HPDE6-E6E7 (cell line): ENCODE results near the gene FBXL17.
"Not testable (repeated sequence)": the region's sequence is repeated elsewhere in the genome, so short reads cannot be mapped to it uniquely, and the experiment has no call there.

Experiments
- DNase-seq: peaks from one replicate; pipeline ENCODE4 v3.0.0; 2011; ENCODE audit warnings: missing footprints; ENCODE audit errors: extremely low spot score

Gene FBXL17

DNA sequence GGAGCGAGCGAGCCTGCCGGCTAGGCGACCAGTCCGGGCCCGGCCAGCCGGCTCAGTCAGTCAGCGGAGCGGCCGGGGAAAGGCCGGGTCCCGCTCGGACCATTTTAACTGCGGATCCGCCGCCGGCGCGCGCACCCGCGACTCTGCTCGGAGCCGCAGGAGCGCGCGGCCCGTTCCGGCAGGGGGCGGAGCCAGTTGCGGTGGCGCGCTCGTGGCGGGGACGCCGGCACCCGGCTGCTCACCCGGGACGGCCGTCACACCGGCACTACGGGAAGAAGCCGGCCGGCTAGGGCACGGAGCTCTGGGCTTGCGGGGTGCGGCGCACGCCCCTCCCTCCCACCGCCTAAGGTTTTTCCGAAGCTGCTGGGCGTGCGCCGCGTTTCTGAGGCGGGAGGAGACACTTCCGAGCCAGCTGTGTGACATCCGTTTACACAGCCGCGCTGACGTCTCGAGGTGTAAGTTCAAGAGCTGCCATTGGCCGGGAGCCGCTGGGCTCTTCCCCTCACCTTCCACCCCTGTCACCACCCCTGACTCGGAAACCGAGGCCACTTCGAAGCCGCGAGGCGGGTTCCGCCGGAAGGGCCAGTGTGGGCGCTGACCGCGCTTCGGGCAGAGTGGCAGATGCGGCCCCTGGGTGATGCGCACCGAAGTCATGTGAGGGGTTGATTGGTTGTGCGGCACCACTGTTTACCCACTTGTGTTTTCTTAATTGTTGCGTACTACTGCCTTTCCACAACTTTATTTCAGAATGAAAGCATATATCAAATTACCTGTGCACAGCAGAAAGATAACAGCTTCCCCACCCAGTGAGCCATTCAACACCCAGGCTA, at the start of gene FBXL17:
Gene FBXL17 (minus strand): TSS at position 145 of the 830 bp plus-strand sequence.
- peak; percentile 76 for DNase-seq

DNA sequence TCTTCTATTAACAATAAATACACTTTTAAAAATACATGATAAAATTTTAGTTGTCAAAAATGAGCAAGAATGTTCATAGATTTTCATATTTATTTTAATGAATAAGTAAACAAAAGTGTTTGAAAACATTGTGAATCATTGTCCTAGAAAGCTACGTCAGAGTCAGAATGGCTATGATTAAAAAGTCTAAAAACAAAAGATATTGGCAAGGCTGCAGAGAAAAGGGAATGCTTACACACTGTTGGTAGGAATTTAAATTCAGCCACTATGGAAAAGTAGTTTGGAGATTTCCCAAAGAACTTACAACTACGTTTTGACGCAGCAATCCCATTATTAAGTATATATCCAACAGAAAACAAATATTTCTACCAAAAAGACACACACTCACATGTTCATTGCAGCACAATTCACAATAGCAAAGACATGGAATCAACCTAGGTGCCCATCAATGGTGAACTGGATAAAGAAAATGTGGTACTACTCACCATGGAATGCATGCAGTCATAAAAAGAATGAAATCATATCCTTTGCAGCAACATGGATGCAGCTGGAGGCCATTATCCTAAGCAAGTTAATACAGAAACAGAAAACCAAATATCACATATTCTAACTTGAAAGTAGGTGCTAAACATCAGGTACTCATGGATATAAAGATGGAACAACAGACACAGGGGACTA, 49.2 kb upstream of the FBXL17 start:
- no peak for DNase-seq

DNA sequence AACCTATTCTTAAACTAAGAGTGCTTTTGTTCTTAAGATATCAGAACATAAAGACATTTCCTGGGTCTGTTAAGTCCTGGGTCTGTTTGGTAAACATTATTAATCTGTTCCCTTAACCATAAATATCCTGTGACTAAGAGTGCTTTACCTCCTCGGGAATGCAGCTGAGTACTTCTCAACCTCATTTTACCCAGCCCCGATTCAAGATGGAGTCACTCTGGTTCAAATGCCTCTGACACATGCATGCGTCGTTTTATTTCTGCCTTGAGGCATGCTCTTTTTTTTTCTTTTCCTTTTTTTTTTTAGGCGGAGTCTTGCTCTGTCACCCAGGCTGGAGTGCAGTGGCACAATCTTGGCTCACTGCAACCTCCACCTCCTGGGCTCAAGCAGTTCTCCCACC, 39.8 kb upstream of the FBXL17 start:
- no peak for DNase-seq

DNA sequence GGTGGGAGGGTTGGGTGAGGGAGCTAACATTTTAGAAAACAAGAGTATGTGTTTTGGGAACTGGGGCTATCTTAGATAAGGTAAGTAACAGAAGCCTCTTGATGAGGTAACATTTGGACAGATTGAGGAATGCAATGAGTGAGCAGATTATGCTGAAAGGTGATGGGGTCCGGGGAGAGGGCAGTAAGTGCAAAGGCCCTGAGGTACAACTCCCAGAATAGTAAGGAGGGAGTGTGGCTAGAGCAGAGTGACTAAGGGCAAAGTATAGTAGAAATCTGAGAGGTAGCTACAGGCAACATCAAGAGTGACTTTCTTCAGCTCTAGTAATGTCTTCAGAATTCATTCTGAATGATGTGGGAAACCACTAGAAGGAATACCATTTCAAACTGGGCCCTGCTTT, 38.9 kb upstream of the FBXL17 start:
- DNase-seq = no peak

DNA sequence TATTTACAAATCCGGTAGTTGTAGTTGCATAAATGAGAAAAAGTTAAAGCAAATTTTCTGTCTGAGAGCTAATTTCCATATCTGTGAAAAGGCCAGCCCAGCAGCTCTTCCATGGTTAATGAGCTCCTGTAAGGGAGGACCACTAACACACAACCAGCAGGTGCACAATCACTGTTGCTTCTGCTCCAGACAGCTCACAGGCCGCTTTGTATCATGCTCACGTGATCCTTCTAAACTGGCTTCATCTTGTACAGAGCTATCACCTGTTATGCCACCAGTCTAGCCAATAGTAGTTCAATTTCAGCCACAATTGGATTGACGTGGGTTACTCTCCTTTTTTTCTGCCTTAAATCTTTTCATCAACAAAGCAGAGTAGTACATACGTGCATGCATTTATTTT, 38.3 kb upstream of the FBXL17 start:
- DNase-seq = no peak

DNA sequence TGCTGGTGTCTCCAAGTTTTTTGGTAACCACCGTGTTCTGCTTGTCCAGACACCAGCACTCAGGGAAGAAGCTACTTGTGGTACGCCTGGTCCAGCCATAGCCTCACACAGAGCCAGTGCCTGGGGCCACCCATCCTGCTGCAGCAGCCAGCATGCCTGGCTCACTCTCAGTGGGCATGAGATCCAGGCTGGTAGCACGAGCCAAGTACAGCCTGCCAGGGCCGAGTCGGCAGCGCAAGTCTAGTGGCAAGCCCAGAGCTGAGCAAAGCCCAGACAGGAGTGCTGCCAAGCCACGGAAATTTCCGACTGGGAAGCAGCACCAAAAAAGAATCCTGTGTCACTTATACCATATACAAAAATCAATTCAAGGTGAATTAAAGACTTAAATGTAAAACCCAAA, 36.3 kb upstream of the FBXL17 start:
- no peak for DNase-seq

DNA sequence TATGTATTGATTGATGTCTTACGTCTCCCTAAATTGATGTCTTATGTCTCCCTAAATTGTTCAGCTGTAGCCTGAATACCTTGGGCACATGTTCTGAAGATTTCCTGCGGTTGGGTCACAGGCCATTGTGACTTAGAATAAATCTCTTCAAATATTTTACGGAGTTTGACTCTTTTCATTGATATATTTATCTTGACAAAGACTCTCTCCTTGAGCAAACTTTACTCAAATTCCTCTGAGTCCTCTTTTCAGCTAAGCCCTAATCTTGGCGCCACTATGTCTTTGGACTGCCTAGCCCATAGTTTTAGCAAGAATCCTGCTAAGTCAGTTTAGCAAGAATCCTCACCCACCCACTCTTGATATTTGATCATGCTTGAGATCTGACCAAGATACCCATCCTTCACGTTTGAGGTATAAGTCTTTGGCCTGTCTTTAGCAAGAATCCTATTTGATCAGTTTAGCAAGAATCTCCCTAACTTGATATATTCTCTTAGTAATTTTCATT, 35.3 kb upstream of the FBXL17 start:
- DNase-seq = no peak

DNA sequence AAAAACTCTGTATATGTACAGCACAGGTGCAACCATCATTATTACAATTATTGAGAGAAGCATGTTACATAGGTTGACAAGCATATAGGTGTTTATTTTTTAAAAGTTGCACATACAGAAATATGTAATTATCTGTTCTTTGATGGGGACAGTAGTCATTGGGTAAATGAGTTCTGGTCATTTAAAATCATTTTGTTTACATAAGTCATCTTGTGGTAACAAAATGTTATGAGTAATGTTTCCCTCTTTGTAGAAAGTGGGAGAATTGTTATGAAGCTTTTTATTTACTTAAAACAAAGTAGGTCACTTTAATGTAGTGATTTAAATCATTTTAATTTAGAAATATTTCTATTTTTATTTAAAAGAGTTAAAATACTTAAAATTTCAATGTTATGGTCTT, 33.8 kb upstream of the FBXL17 start:
- DNase-seq = no peak

DNA sequence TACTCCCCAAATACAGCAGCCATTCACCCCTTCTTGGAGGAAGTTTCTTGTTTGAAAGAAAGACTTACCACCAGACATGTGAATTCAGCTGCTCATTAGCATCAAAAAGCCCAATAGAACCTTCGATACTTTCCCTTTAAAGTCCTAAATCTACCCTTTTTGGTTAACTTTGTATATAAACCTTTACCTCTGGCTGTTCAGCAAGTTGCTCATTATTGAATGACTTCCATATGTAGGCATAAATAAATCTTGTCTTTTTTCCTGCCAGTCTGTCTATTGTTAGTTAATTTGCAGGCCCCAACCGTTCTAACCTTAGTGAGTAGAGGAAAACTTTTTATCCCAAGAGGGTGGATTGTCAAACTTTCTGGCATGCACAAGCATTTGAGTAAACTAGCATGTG, 27.9 kb upstream of the FBXL17 start:
- no peak for DNase-seq

DNA sequence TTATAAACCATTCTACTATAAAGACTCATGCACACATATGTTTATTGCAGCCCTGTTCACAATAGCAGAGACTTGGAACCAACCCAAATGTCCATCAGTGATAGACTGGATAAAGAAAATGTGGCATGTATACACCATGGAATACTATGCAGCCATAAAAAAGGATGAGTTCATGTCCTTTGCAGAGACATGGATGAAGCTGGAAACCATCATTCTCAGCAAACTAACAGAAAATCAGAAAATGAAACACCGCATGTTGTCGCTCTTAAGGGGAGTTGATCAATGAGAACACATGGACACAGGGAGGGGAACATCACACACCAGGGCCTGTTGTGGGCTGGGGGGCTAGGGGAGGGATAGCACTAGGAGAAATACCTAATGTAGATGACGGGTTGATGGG, 23.3 kb upstream of the FBXL17 start:
- not testable (repeated sequence) for DNase-seq

DNA sequence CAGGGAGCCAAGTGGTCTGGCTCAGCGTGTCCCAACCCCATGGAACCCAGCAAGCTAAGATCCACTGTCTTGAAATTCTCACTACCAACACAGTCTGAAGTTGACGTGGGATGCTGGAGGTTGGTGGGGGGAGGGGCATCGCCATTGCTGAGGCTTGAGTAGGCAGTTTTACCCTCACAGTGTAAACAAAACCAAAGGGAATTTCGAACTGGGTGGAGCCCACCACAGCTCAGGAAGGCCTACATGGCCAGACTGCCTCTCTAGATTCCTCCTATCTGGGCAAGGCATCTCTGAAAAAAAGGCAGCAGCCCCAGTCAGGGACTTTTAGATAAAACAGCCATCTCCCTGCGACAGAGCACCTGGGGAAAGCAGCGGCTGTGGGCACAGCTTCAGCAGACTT, 17.1 kb upstream of the FBXL17 start:
- no peak for DNase-seq

DNA sequence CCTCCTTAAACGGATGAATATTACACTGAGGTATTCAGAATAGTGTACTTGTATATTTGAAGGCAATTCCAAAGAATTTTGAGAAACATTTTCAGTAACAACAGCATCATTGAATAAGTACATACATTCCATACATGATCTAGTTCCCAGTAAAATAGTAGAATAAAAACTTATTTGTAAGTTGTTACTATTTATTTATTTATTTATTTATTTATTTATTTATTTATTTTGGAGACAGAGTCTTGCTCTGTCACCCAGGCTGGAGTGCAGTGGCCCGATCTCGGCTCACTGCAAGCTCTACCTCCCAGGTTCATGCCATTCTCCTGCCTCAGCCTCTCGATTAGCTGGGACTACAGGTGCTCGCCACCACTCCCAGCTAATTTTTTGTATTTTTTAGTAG, 14.9 kb upstream of the FBXL17 start:
- DNase-seq = not testable (repeated sequence)

DNA sequence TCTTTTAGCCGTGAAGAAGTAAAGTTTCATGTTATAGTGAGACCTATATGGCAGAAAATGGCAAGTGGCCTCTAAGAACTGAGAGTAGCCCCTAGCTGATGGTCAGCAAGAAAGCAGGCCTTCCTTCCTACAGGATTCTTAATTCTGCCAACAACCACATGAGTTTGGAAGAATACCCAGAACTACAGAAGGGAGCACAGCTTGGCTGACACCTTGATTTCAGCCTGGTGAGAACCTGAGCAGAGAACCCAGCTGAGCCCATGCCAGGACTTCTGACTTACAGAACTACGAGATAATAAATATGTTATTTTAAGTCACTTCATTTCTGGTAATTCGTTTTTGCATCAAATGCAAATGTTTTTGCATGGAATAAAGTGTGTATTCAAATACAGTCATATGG, 5.9 kb upstream of the FBXL17 start:
- no peak for DNase-seq

DNA sequence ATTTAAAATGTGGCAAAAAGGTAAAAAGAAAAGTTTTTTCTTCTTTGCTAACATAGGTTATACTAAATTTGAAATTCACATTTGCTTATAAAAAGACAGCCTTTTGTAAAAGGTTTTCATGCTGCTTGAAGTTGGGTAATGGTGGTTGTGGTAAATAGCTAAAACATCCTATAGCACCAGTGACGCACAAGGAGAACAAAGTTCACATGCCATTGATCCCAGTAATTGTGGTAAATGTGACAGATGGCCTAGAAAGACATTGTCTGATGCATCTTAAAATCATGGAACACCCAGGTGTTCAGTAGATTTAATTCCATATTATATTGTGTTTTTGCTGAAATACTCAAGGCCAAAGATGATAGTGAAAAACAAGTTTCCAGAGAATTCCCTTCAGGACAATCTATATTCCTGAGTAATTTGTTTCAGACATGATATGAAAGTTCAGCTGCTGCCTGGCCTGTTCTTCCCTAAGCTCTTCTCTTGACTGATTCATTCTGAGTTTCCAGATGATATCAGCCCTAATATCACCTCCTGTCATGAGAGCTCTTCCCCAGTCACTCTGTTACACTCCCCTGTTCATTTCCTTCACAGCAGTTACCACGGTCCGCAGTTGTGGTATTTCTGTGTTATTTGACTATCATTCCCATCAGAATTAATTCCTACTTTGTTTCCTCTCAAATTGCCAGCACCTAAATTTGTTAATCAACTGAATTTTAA, 4.6 kb upstream of the FBXL17 start:
- no peak for DNase-seq

DNA sequence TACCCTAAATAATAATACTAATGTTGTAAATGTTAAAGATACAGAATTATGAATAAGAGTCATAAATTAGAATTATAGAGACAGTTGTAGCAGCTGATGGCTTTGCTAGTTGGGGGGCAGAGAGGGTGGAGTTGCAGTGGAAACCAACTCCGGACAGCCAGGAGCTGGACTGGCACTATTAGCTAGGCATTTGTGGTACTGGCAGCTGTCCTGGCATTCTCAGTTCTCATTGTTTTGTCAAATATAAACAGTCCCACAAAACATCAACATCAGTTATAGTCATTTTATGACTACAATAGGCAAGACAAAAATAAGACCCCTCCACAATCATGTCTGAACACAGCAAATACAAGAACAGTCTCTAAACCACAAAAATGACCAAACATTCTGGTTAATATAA, 2.8 kb upstream of the FBXL17 start:
- no peak for DNase-seq

DNA sequence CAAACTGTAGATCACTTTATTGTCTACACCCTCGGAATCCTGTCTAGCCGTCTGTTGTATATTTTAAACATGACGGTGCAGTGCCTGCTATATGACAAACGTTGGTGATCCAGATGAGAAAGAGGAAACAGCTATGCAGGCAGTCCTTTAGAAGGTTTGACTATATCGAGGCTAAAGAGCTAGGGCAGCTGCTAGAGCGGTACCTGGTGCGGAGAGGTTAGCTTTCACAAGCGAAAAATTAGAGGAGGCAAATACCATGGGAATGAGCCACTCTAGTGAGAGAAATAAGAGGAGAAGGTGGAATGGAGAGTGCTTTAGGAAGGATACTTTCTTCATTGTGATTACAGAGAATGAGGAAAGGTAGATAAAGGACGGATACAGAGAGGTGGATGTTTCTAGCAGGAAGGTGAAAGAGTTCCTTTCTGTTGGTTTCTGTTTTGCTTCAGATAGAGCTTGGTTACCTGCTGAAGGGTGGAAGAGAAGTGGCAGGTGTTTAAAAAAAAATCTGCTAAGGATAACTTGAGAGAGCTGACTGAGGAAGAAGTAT, 959 bp upstream of the FBXL17 start:
- DNase-seq = no peak

DNA sequence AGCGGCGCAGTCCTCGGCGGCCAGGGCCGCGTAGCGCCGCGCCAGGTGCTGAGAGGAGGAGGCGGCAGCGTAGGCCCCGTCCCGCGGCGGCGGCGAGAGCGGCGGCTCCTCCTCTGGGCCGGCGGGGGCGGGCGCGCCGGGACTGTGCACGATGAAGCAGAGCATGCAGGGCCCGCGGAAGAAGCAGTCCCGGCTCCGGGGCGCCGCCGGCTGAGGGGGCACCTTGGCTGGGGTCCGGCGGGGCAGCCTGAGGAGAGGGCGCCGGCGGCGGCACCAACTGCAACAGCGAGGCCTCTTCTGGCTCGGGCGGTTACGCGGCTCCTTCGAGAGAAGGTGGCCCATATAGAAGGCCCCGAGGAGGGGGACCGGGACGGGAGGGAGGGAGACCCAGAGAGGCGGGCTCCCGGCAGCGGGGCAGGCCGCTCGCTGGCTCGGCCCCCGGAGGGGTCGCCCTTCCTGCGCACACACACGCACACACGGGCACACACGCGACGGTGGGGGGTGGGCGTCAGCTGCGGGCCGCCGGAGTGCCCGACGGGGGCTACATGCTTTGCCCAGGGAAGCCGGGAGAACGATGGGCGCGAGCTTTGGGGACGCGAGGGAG, 446 bp downstream of the FBXL17 start:
- peak; percentile 46 for DNase-seq

DNA sequence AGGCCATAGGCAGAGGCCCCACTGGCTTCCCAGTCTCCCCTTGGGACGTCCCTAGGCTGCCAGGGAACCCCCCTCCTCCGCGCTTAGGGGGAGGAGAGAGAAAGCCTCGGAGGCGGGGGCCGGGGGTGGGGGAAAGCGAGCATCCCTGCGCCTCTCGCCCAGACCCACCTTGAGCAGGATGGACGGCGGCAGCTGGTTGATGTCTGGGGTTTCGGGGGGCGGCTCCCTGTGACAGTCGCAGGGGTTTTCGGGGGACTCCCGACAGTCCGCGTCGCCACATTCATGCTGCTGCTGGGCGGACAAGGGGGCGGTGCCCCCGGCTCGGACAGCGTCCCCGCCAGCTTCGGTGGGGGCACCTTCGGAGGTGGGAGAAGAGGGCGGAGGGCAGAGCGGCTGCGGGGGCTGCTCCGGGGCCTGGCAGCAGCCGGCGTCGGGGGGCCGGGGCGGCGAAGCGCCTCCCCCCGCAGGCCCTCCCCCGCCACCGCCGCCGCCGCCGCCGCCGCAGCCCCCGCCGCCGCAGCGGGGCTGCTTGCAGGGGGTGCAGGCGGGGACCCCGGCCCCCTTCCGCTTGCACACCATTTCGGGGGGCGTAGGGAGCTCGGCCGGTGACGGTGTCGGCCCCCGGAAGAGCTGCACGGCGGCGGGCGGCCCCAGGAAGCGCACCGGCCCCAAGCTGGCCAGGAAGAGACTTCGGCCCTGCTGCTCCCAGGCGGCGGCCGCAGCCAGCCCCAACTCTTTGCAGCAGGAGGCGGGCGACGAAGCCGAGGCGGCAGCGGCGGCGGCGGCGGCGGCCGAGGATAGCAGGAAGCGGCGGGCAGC, 1.2 kb downstream of the FBXL17 start:
- peak; percentile 22 for DNase-seq

DNA sequence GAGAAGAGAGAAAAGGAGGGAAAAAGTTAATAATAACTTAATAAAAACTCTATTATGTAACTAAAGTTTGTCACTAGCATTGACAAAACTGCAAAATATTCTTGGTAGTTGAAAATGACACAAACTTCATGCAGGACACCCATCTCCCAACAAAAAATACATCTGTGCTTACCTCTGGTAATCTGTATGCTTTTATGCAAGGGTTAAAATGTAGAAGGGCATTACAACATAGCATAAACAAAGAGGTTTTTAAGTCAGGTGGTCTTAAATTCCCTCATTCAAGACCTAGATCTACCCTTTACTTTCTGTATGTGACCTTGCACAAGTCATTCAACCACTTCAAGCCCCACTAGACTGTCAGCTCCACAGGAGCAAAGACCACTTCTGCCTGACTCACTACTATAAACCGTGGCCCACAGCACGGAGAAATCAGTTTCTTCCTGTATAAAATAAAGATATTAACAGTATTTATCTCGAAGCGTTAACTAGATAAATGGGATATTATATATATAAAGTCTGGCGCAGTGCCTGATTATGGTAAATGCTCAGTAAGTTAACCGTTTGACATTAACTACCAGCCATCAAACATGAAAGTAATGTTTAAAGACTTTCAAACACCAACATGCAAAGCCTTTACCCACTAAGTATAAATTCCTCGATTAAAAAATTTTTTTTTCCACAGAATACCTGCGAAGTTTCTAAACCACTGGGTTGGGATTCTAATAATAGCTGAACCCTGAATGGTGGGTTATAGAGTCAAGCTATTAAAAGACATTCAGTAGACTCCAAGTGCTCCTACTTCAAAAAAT, 2.0 kb downstream of the FBXL17 start:
- DNase-seq = no peak

DNA sequence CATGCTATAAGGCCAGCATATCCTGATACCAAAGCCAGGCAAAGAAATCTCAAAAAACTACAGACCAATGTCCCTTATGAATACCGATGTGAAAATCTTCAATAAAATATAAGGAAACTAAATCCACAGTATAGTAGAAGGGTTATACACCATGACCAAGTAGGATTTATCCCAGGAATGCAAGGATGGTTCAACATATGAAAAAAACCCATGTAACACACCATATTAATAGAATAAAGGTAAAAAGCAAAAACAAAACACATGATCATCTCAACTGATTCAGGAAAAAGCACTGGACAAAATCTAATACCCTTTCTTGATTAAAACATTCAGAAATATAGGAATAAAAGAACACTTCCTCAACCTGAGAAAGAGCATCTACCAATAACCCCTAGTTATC, 6.1 kb downstream of the FBXL17 start:
- DNase-seq = no peak
